HG03095 (cell line): ENCODE results near the gene EIF3K.

Source experiments
- ATAC-seq: cut with Tn5 transposase; IDR thresholded peaks from one replicate; pipeline ENCODE4 v1.9.1; 2021; ENCODE audit warnings: moderate library complexity; ENCODE audit not compliant: unreplicated experiment

EIF3K gene

GRCh38 chr19:38683393-38684077, 64.5 kb downstream of the EIF3K start:
- no peak for ATAC-seq

- no peak for ATAC-seq
These were observed 65.3 kb downstream of the EIF3K start for GRCh38 chr19:38684078-38684861.

- ATAC-seq = no peak
These were observed 66.1 kb downstream of the EIF3K start for GRCh38 chr19:38684862-38685665.

GRCh38 chr19:38685666-38686529, 66.9 kb downstream of the EIF3K start:
- no peak for ATAC-seq

GRCh38 chr19:38686530-38686888, 67.5 kb downstream of the EIF3K start:
- no peak for ATAC-seq
